Measurements from ENCODE around the gene ARSG. TPM values are rescaled to one million over a fixed set of nuclear protein-coding genes. Genes with fewer than 3 reads are reported as not detected.
A peak's percentile ranks its signal among the peaks of the same experiment; 100 is the strongest.

ARSG gene
- total and polyA plus RNA-seq, 2 of the 4 experiments (the other 2 are of a cell fraction) = 2.9 to 3.0 TPM

DNA sequence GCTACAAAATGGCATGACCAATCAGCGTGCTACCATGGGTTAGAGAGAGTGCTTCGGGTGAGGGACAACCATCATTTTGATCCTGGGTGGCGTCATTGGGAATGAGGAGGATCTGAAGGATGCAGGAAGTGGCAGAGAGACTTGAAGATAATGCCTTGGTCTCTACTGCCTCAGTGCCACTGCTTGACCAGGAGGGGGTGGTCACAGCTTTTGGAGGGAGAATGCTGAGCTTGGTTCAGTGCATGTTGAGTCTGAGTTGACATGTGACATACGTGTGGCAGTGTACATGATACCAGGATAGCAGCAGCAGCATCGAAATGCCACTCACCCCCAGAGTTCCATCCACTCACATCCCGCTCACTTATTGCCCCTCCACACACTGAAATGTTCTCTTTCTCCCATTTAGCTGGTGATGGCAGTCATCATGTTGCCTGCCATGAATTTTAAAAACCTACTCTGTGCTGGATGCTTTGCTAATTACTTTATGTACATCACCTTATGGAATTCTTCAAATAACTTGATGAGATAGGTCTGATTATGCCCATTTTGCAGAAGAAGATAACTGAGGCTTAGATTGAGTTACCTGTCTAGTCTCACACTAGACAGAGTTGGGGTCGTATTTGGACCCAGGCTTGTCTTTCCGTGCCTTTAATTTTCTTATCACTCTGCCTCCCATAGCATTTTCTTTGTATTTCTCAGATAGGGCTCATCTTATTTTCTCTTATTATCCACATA, 36.7 kb downstream of the ARSG start:
- Histone ChIP-seq H2AFZ (replicated peaks; ENCODE audit: low read length, poor library complexity) (peak overlapping the region; percentile 5), H4K5ac (ENCODE audit: low read depth, low read length) (no peak overlapping the region), H4K8ac (ENCODE audit: low read depth in 2 of 2, low read length in 2 of 2) (no peak overlapping the region), H2BK5ac (ENCODE audit: low read depth, low read length, poor library complexity, severe bottlenecking) (no peak overlapping the region), H3K9me1 (ENCODE audit: insufficient read depth, low read length) (no peaks in the 10 kb centered on the region), H3K18ac (ENCODE audit: low read depth, low read length) (no peak overlapping the region), H3K4me2 (ENCODE audit: low read depth, low read length) (no peak overlapping the region), H3K23ac (ENCODE audit: low read depth, low read length) (no peak overlapping the region), H3K9ac (ENCODE audit: low read depth, low read length) (no peak overlapping the region), H3K36me3 (ENCODE audit: control insufficient read depth, insufficient read depth, low read length) (no peaks in the 10 kb centered on the region), H2BK20ac (ENCODE audit: low read depth, low read length) (no peak overlapping the region), H2AK5ac (ENCODE audit: low read depth, low read length) (no peak overlapping the region), H3K4me1 (ENCODE audit: control insufficient read depth, insufficient read depth, low read length) (no peaks in the 10 kb centered on the region), H3K27ac (ENCODE audit: insufficient read depth, low read length) (no peak overlapping the region), H3K56ac (ENCODE audit: extremely low read depth, insufficient read depth, low read length) (no peak overlapping the region), H2AK9ac (replicated peaks; ENCODE audit: low read depth, low read length, poor library complexity) (no peak overlapping the region), H2BK120ac (ENCODE audit: low read depth, low read length) (no peak overlapping the region), H3K79me1 (ENCODE audit: low read depth in 1 of 2, low read length in 2 of 2) (no peaks in the 10 kb centered on the region), H3K14ac (replicated peaks; ENCODE audit: low read depth, low read length) (no peak overlapping the region), H3K4me3 (ENCODE audit: insufficient read depth, low read depth, low read length) (no peak overlapping the region), H3K4ac (ENCODE audit: low read depth, low read length) (no peak overlapping the region), H3K27me3 (ENCODE audit: control insufficient read depth, insufficient read depth, low read length) (0 out of 2 replicates have a peak, but pooled peaks cover 2% of the 10 kb centered on the region), H2BK15ac (ENCODE audit: low read depth, low read length) (no peak overlapping the region), H3K9me3 (ENCODE audit: control insufficient read depth, insufficient read depth, low read length) (peaks cover 11% of the 10 kb centered on the region), H4K91ac (ENCODE audit: insufficient read depth, low read depth, low read length) (no peak overlapping the region), H4K20me1 (ENCODE audit: insufficient read depth, low read length) (no peaks in the 10 kb centered on the region)
- CTCF ChIA-PET = interaction anchor here (1.1 kb wide), 1 partner anchor 71 kb away, joined by 3 read pairs; no protein-coding TSS in a partner anchor
- no peak for TF ChIP-seq RCOR1 (IDR thresholded peaks at IDR 0.05; ENCODE audit: insufficient replicate concordance, low read length)
- TF ChIP-seq, protein P1, sequence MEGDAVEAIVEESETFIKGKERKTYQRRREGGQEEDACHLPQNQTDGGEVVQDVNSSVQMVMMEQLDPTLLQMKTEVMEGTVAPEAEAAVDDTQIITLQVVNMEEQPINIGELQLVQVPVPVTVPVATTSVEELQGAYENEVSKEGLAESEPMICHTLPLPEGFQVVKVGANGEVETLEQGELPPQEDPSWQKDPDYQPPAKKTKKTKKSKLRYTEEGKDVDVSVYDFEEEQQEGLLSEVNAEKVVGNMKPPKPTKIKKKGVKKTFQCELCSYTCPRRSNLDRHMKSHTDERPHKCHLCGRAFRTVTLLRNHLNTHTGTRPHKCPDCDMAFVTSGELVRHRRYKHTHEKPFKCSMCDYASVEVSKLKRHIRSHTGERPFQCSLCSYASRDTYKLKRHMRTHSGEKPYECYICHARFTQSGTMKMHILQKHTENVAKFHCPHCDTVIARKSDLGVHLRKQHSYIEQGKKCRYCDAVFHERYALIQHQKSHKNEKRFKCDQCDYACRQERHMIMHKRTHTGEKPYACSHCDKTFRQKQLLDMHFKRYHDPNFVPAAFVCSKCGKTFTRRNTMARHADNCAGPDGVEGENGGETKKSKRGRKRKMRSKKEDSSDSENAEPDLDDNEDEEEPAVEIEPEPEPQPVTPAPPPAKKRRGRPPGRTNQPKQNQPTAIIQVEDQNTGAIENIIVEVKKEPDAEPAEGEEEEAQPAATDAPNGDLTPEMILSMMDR (conservative IDR thresholded peaks at IDR 0.05; ENCODE audit: low read depth, low read length) = 0 out of 2 replicates have a peak, but pooled peaks have one; percentile 10
- no TSS peak for BruUV-seq (replicated peaks)
- in situ Hi-C loops (cut with MboI; ENCODE audit: low sequenced_read_pairs) = no loop called here
- intact Hi-C loops (cut with micrococcal nuclease) = no loop called here
- dilution Hi-C loops (cut with HindIII; ENCODE audit: low sequenced_read_pairs, unreplicated experiment) = no loop called here
- POLR2A ChIA-PET (ENCODE audit: unreplicated experiment) = no interaction called here
- DNase-seq (no peak), ATAC-seq (ENCODE audit: low read depth) (no peak)
- WGBS, 2 experiments (ENCODE audit: extremely low coverage in 2 of 2, insufficient read length in 1 of 2) = no CpG with 5 or more reads among the region's 8 CpGs

All from IMR-90 (cell line).